ENCODE measurements around the gene APBA2. TPM values are rescaled to one million over a fixed set of nuclear protein-coding genes. Genes with fewer than 3 reads are reported as not detected.

The APBA2 gene
- total RNA-seq, 1 donor from 2014 or later, result 33.1 TPM

DNA sequence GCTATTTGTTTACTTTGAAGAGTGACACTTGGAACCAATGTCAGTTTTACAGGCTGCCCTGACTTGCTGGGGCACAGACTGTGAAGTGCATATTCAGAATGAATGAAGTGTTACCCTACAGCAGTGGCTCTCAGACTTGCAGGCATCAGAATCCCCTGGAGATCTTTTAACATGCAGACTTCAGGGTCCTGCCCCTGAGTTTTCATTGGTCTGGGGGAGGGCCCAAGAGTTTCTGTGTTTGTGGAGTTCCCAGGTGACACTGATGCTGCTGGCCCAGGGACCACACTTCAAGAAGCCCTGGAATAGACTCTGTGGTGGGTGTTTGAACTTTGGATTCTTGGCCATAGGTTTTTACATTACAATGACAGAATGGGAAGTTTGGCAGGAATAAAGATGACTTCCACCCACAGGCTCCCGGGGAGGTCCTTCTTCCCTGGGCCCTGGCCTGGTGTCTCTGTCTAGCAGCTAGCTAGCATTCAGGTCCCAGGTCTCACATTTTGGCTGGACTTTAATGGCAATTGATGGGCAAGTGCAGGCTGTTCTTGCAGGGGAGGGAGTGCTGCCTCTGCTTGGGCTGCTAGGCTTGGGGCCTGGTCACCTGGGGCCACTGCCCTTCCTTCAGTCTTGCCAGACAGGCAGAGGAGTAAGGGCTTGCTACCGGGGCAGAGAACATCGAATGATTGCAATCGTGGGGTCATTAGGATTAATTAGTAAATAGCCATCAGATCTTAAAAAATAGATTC, 149.0 kb downstream of the APBA2 start:
- TF ChIP-seq, protein P1, sequence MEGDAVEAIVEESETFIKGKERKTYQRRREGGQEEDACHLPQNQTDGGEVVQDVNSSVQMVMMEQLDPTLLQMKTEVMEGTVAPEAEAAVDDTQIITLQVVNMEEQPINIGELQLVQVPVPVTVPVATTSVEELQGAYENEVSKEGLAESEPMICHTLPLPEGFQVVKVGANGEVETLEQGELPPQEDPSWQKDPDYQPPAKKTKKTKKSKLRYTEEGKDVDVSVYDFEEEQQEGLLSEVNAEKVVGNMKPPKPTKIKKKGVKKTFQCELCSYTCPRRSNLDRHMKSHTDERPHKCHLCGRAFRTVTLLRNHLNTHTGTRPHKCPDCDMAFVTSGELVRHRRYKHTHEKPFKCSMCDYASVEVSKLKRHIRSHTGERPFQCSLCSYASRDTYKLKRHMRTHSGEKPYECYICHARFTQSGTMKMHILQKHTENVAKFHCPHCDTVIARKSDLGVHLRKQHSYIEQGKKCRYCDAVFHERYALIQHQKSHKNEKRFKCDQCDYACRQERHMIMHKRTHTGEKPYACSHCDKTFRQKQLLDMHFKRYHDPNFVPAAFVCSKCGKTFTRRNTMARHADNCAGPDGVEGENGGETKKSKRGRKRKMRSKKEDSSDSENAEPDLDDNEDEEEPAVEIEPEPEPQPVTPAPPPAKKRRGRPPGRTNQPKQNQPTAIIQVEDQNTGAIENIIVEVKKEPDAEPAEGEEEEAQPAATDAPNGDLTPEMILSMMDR (IDR thresholded peaks at IDR 0.05; ENCODE audit: unreplicated experiment), result no peak
- Mint-ChIP-seq H3K9me3 (peaks cover 7% of the 10 kb centered on the region), H3K4me3 (no peak overlapping the region), H3K4me1 (peaks cover 8% of the 10 kb centered on the region), H3K27ac (peak overlapping the region; percentile 33), H3K27me3 (ENCODE audit: low read depth) (no peaks in the 10 kb centered on the region), H3K36me3 (peaks cover 9% of the 10 kb centered on the region)
- no peak for DNase-seq (ENCODE audit: low spot score in 2 of 2, unreplicated experiment in 2 of 2)

DNA sequence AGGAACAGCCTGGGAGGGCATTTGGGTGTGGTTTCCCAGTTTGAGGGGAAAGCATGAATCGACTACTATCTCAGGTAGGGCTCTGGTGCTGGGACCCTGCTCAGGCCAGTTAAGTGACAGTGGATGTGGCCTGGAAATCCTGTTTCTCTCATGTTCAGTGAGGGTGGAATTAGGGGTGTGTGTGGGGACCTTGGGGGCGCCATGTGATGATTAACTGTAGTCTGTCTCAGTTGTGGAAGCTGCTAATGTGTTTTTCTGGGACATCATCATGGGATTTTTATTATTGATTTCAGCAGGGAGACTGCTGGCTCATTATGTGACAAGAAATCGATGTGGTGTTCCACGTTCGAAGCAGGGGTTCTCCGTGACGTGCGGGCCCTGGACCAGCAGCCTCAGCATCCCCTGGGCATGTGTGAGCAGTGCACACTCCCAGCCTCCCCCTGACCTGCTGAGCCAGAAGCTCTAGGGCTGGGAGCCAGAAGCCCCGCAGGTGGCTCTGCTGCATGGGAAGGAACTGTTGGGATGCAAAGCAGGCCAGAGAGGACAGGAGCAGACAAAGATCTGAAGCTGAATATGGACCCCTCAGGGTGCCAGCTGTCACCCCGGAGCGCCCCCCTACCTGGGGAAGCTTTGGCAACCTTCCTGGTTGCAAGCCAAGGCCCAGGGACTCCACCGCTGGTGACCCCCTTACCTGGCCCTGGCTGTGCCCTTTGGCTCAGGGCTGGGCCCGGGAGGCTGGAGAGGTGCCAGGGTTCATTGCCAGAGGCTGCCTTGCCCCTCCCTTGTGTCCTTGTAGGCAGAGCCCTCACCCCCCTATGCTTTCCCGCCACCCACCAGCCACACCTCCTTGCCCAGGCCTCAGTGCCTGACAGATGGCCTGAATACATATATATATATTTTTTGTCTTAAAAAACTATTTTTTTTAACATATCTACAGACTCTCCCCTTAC, 149.8 kb downstream of the APBA2 start:
- TF ChIP-seq, protein P1 (IDR thresholded peaks at IDR 0.05; ENCODE audit: unreplicated experiment), result no peak
- H3K36me3 Mint-ChIP-seq, result peaks cover 7% of the 10 kb centered on the region
- DNase-seq (ENCODE audit: low spot score in 2 of 2, unreplicated experiment in 2 of 2), result no peak
- peak overlapping the region; percentile 33 for H3K27ac Mint-ChIP-seq
- H3K4me1 Mint-ChIP-seq, result peaks cover 17% of the 10 kb centered on the region
- peaks cover 7% of the 10 kb centered on the region for H3K9me3 Mint-ChIP-seq
- no peaks in the 10 kb centered on the region for H3K27me3 Mint-ChIP-seq (ENCODE audit: low read depth)
- no peak overlapping the region for H3K4me3 Mint-ChIP-seq

DNA sequence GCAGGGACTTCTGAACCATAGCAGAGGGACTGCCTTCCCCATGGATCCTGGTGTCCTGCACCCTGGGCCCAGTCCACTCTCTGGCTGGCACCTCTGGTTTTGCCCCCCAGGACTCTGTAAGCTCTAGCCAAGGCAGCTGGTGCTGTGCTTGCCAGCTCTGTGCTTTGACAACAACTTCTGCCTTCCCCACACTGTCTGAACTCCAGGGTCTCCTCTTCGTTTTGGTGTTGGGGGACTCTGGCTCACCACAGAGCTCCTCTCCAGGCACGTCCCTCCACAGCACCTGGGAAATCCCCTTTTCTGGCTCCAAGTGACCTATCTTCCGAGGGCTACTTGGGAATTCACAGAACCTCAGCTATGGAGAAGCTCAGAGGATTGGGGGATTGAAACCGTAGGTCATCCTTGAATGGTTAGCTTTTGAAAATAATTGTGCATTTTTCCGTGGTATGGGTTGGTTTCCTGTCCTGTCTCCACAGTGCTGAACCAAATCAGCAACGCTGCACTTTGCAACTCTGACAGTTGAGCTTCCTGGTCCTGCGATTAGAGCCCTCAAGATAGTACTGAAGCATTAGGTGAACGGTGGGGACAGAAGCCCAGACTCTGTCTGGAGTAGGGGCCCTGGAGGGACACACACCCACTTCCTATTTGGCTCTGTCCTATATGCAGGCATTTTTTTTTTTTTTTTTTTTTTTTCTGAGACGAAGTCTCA, 152.4 kb downstream of the APBA2 start:
- H3K4me1 Mint-ChIP-seq, result peaks cover 28% of the 10 kb centered on the region
- H3K27me3 Mint-ChIP-seq (ENCODE audit: low read depth), result no peaks in the 10 kb centered on the region
- no peak for DNase-seq (ENCODE audit: low spot score in 2 of 2, unreplicated experiment in 2 of 2)
- TF ChIP-seq, protein P1 (IDR thresholded peaks at IDR 0.05; ENCODE audit: unreplicated experiment), result no peak
- no peaks in the 10 kb centered on the region for H3K36me3 Mint-ChIP-seq
- no peak overlapping the region for H3K27ac Mint-ChIP-seq
- no peak overlapping the region for H3K4me3 Mint-ChIP-seq
- H3K9me3 Mint-ChIP-seq, result no peaks in the 10 kb centered on the region

DNA sequence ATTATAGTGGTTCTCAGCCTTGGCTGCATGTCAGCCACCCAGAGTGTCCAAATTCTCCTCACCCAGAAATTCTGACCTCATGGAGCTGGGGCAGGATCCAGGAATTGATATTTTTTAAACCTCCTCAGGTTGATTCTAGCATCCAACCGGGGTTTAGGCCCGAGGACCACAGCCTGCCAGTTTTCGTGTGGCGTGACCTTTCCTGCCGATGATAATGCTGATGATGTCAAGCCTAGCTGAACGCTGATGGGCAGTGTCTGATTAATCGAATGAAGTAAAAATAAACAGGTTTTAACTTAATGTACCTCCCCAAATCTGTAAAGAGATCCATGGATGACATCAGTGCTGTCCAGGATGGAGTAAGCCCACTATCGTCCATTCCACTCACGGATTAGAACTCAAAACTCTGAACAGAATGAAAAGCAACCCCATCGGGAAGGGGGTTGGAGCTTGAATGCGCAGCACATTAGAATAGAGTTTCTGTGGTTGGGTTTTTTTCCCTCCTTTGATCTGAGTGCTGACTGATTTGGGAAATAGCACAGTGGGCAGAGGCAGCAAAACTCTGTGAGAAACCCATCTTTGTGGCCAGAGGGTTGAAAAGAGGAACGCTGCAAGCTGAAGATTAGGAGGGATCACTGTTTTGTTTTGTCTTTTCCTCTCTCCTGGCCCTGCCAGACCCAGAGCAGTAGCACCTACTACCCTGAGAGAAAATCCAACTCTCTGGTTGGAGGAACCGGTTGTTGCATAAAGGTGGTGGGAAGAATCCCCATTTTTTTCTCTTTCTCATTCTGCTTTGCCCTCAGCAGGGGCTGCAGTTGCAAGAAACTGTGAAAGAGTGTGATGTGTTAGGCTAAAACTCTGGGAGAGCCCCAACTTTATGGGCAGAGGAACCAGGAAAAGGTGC, 153.9 kb downstream of the APBA2 start:
- Mint-ChIP-seq H3K9me3 (no peaks in the 10 kb centered on the region), H3K27me3 (ENCODE audit: low read depth) (no peaks in the 10 kb centered on the region), H3K4me3 (no peak overlapping the region), H3K27ac (peak overlapping the region; percentile 39), H3K36me3 (no peaks in the 10 kb centered on the region), H3K4me1 (peaks cover 39% of the 10 kb centered on the region)
- DNase-seq (ENCODE audit: low spot score in 2 of 2, unreplicated experiment in 2 of 2), result no peak
- TF ChIP-seq, protein P1 (IDR thresholded peaks at IDR 0.05; ENCODE audit: unreplicated experiment), result no peak

DNA sequence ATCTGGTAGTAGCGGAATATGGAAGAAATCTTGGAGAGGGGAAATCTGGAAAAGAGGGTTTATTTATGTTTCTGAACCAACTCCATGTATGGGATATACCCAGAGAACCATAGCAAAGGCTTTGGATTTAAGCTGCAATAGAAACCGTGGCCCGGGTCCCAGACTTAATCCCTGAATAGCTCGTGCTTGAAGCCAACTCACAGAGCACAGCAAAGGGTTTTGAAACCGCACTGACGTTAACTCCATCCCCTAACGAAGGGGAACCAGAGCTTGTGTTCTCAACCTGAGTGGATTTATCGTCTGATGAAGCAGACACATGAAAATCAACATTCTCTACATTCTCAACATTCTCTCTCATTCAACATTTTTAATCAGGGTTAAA, 154.6 kb downstream of the APBA2 start:
- Mint-ChIP-seq H3K36me3 (no peaks in the 10 kb centered on the region), H3K4me1 (peaks cover 40% of the 10 kb centered on the region), H3K9me3 (no peaks in the 10 kb centered on the region), H3K27ac (peak overlapping the region; percentile 39), H3K4me3 (no peak overlapping the region), H3K27me3 (ENCODE audit: low read depth) (no peaks in the 10 kb centered on the region)
- DNase-seq (ENCODE audit: low spot score in 2 of 2, unreplicated experiment in 2 of 2), result peak in 1 of 2 experiments; percentile 57
- TF ChIP-seq, protein P1 (IDR thresholded peaks at IDR 0.05; ENCODE audit: unreplicated experiment), result no peak
